Esophagus muscularis mucosa (tissue), 3 donors: ENCODE results near the gene KREMEN1.

Experiments
- POLR2A ChIP-seq: fragments of 450-650 bp; IDR thresholded peaks from one replicate; pipeline ENCODE4 v1.6.1; 2017; ENCODE audit warnings: antibody characterized with exemption, moderate library complexity, mild to moderate bottlenecking, low read depth
- POLR2AphosphoS5 ChIP-seq, 2 donors: sonication (generic); formaldehyde crosslinking; IDR thresholded peaks; one replicate each; pipeline ENCODE4 v1.6.1; 2017; ENCODE audit warnings: antibody characterized with exemption in 2 of 2
- TF ChIP-seq, protein P1 (sequence below), 3 experiments: fragments of 200-600 bp in 2 of 3; fragments of 450-650 bp in 1 of 3; sonication (generic) in 2 of 3; IDR thresholded peaks; one replicate each; pipeline ENCODE4 v1.5.1; 2017 to 2019; ENCODE audit warnings: antibody characterized with exemption in 3 of 3, mild to moderate bottlenecking in 2 of 3, moderate library complexity in 1 of 3

GRCh38 chr22:29144786-29145160 lies 71.9 kb downstream of the KREMEN1 start:
- TF ChIP-seq, protein P1, sequence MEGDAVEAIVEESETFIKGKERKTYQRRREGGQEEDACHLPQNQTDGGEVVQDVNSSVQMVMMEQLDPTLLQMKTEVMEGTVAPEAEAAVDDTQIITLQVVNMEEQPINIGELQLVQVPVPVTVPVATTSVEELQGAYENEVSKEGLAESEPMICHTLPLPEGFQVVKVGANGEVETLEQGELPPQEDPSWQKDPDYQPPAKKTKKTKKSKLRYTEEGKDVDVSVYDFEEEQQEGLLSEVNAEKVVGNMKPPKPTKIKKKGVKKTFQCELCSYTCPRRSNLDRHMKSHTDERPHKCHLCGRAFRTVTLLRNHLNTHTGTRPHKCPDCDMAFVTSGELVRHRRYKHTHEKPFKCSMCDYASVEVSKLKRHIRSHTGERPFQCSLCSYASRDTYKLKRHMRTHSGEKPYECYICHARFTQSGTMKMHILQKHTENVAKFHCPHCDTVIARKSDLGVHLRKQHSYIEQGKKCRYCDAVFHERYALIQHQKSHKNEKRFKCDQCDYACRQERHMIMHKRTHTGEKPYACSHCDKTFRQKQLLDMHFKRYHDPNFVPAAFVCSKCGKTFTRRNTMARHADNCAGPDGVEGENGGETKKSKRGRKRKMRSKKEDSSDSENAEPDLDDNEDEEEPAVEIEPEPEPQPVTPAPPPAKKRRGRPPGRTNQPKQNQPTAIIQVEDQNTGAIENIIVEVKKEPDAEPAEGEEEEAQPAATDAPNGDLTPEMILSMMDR (IDR thresholded peaks at IDR 0.05): no peak
- no peak for TF ChIP-seq POLR2A
- no peak for TF ChIP-seq POLR2AphosphoS5 (IDR thresholded peaks at IDR 0.05)
